DND-41 (cell line): ENCODE data around the gene ARMC3.

Experiments used
- ATAC-seq: fragments of 200-7000 bp; cut with Tn5 transposase; 3 replicates; pipeline ENCODE4 v1.9.1; 2021; ENCODE audit warnings: low read depth; ENCODE audit not compliant: insufficient read depth
- DNase-seq: peaks from one replicate; pipeline ENCODE4 v3.0.0-alpha.2; 2020
- H2AFZ ChIP-seq: 2 replicates; pipeline ENCODE4 v1.6.0; 2012; ENCODE audit warnings: low read depth, low read length
- H3K27ac ChIP-seq: 2 replicates; pipeline ENCODE4 v1.5.1; 2012; ENCODE audit warnings: low read length, inconsistent platforms
- H3K27me3 ChIP-seq: fragments of 200-600 bp; sonication (generic); 2 replicates; pipeline ENCODE4 v1.6.0; 2012; ENCODE audit warnings: low read length, mild to moderate bottlenecking, inconsistent platforms; ENCODE audit not compliant: insufficient read depth, poor library complexity
- H3K36me3 ChIP-seq: 2 replicates; pipeline ENCODE4 v1.5.1; 2012; ENCODE audit warnings: low read length, inconsistent platforms; ENCODE audit not compliant: insufficient read depth
- H3K4me1 ChIP-seq: 2 replicates; pipeline ENCODE4 v1.5.1; 2012; ENCODE audit warnings: mild to moderate bottlenecking, low read length; ENCODE audit not compliant: insufficient read depth
- H3K4me2 ChIP-seq: 2 replicates; pipeline ENCODE4 v1.6.0; 2012; ENCODE audit warnings: mild to moderate bottlenecking, moderate library complexity, low read length, inconsistent platforms; ENCODE audit not compliant: insufficient read depth
- H3K4me3 ChIP-seq, 2 experiments: fragments of 200-600 bp in 1 of 2; shearing (Covaris generic) in 1 of 2; 2 replicates each; pipeline ENCODE4 v1.5.1; 2012 to 2016; ENCODE audit warnings: inconsistent platforms in 2 of 2, low read length in 2 of 2, mild to moderate bottlenecking in 2 of 2, low read depth in 1 of 2, moderate library complexity in 1 of 2
- H3K79me2 ChIP-seq: 2 replicates; pipeline ENCODE4 v1.6.0; 2012; ENCODE audit warnings: low read length, inconsistent platforms; ENCODE audit not compliant: insufficient read depth
- H3K9ac ChIP-seq: 2 replicates; pipeline ENCODE4 v1.6.0; 2012; ENCODE audit warnings: low read depth, mild to moderate bottlenecking, inconsistent platforms, low read length, moderate library complexity
- H3K9me3 ChIP-seq: 2 replicates; pipeline ENCODE4 v1.5.1; 2012; ENCODE audit warnings: low read length, moderate library complexity, mild to moderate bottlenecking, inconsistent platforms; ENCODE audit not compliant: insufficient read depth, severe bottlenecking
- H4K20me1 ChIP-seq: 2 replicates; pipeline ENCODE4 v1.6.0; 2012; ENCODE audit warnings: low read length; ENCODE audit not compliant: insufficient read depth
- EZH2 ChIP-seq: IDR thresholded peaks from 3 replicates; pipeline ENCODE4 v1.6.1; 2012; ENCODE audit warnings: borderline replicate concordance, low read depth, mild to moderate bottlenecking, moderate library complexity, low read length, inconsistent platforms; ENCODE audit not compliant: severe bottlenecking
- TF ChIP-seq, protein P1 (sequence below): IDR thresholded peaks from 2 replicates; pipeline ENCODE4 v1.5.1; 2012; ENCODE audit warnings: borderline replicate concordance, low read length, moderate library complexity, mild to moderate bottlenecking; ENCODE audit not compliant: poor library complexity, severe bottlenecking; ENCODE audit errors: extremely low read depth

The ARMC3 gene

DNA sequence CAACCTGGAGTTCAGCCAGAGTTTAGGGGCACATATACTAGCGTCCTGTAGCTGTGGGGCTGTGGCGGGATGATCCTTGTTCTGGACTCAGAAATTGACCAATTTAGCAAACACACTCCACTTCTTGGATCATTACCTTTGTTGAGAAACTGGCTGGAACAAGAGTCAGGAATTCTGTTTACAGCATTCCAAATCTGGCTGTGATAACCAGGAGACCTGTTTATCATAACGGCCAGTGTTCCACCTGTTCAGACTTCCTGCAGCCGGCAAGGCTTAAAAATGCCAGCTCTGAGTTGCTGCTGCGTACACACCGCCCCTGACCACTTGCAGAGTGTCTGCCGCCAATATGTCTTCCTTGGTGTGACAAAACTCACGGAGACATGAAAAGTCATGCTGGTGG lies 64.8 kb downstream of the ARMC3 start:
- DNase-seq (no peak), ATAC-seq (no peak)
- Histone ChIP-seq H4K20me1 (no peaks in the 10 kb centered on the region), H3K9me3 (no peaks in the 10 kb centered on the region), H3K79me2 (no peaks in the 10 kb centered on the region), H3K4me1 (peaks cover 4% of the 10 kb centered on the region; the same call in 1 of the 2 replicates), H3K27ac (no peak overlapping the region), H3K4me3 (no peak overlapping the region), H3K9ac (no peak overlapping the region), H3K36me3 (no peaks in the 10 kb centered on the region), H2AFZ (no peak overlapping the region), H3K4me2 (no peak overlapping the region), H3K27me3 (peaks cover 21% of the 10 kb centered on the region)
- TF ChIP-seq, protein P1, sequence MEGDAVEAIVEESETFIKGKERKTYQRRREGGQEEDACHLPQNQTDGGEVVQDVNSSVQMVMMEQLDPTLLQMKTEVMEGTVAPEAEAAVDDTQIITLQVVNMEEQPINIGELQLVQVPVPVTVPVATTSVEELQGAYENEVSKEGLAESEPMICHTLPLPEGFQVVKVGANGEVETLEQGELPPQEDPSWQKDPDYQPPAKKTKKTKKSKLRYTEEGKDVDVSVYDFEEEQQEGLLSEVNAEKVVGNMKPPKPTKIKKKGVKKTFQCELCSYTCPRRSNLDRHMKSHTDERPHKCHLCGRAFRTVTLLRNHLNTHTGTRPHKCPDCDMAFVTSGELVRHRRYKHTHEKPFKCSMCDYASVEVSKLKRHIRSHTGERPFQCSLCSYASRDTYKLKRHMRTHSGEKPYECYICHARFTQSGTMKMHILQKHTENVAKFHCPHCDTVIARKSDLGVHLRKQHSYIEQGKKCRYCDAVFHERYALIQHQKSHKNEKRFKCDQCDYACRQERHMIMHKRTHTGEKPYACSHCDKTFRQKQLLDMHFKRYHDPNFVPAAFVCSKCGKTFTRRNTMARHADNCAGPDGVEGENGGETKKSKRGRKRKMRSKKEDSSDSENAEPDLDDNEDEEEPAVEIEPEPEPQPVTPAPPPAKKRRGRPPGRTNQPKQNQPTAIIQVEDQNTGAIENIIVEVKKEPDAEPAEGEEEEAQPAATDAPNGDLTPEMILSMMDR = no peak
- TF ChIP-seq EZH2 = no peak

DNA sequence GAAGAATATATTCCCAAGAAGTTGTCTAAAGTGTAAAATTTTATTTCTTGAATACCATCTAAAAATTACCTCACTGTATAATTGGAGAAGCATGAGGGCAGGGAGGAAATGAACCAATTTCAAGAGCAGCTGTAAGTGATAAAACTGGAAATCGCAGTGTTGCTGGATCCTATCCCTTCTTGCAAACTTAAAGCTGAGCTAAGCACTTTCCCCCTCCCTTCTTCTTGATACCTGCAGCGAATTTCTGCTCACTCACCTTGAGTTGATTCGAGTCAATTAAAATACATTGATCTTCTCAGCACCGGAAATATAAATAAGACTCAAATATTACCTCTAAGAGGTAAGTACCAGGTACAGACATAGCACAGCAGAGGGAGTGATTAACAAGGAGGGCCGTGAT lies 65.5 kb downstream of the ARMC3 start:
- H2AFZ ChIP-seq = no peak overlapping the region
- peaks cover 21% of the 10 kb centered on the region for H3K27me3 ChIP-seq
- H3K27ac ChIP-seq = no peak overlapping the region
- no peaks in the 10 kb centered on the region for H3K79me2 ChIP-seq
- no peak for ATAC-seq
- H3K4me1 ChIP-seq = peaks cover 4% of the 10 kb centered on the region; the same call in 1 of the 2 replicates
- H3K4me3 ChIP-seq = no peak overlapping the region
- no peak for TF ChIP-seq EZH2
- TF ChIP-seq, protein P1 = no peak
- H3K4me2 ChIP-seq = no peak overlapping the region
- H4K20me1 ChIP-seq = no peaks in the 10 kb centered on the region
- H3K36me3 ChIP-seq = no peaks in the 10 kb centered on the region
- H3K9ac ChIP-seq = no peak overlapping the region
- H3K9me3 ChIP-seq = no peaks in the 10 kb centered on the region
- DNase-seq = no peak

DNA sequence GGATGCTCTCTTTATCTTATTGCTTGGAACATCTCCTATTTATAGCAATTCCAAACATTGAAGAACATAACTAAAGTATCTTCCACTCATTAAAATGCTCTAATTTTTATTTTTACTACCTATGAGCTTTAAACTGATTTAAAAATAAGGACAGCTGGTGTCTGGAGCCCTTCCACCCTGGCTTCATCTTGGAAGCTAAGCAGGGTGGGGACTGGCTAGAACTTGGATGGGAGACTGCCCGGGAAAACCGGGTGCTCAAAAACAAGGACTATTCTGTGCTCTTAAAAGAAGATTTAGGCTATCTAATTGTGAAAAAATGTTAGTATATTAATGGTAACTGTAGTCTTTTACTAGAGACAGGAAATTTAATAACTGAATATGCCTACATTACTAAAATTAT lies 69.2 kb downstream of the ARMC3 start:
- no peaks in the 10 kb centered on the region for H3K79me2 ChIP-seq
- no peak for ATAC-seq
- H3K27ac ChIP-seq = no peak overlapping the region
- DNase-seq = no peak
- no peak for TF ChIP-seq EZH2
- TF ChIP-seq, protein P1 = no peak
- no peak overlapping the region for H3K9ac ChIP-seq
- no peaks in the 10 kb centered on the region for H3K36me3 ChIP-seq
- H3K4me3 ChIP-seq = no peak overlapping the region
- H3K27me3 ChIP-seq = peaks cover 25% of the 10 kb centered on the region
- H3K4me2 ChIP-seq = no peak overlapping the region
- no peaks in the 10 kb centered on the region for H3K9me3 ChIP-seq
- no peaks in the 10 kb centered on the region for H4K20me1 ChIP-seq
- H2AFZ ChIP-seq = no peak overlapping the region
- H3K4me1 ChIP-seq = no peaks in the 10 kb centered on the region

DNA sequence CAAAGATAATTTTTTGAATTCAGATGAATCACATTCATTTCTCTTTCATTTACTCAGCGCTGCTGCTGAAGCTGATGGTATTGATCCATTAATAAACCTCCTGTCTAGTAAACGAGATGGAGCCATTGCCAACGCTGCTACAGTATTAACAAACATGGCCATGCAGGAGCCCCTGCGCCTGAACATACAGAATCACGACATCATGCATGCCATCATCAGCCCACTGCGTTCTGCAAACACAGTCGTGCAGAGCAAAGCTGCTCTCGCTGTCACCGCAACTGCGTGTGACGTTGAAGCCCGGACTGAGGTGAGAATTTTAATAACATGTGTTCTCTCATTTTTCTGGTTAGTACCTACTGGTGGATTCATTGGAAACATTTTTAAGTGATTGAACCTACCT lies 70.2 kb downstream of the ARMC3 start:
- H3K4me3 ChIP-seq = no peak overlapping the region
- H3K9me3 ChIP-seq = no peaks in the 10 kb centered on the region
- no peaks in the 10 kb centered on the region for H3K4me1 ChIP-seq
- ATAC-seq (no peak), DNase-seq (no peak)
- H3K9ac ChIP-seq = no peak overlapping the region
- TF ChIP-seq, protein P1 = no peak
- TF ChIP-seq EZH2 = no peak
- no peak overlapping the region for H3K27ac ChIP-seq
- H4K20me1 ChIP-seq = no peaks in the 10 kb centered on the region
- no peaks in the 10 kb centered on the region for H3K36me3 ChIP-seq
- no peak overlapping the region for H2AFZ ChIP-seq
- H3K79me2 ChIP-seq = no peaks in the 10 kb centered on the region
- peaks cover 21% of the 10 kb centered on the region for H3K27me3 ChIP-seq
- no peak overlapping the region for H3K4me2 ChIP-seq
